Brain microvascular endothelial cell (primary cell): ENCODE measurements around the gene AKAP13.

Experiments
- DNase-seq: peaks from one replicate; pipeline ENCODE4 v3.0.0-alpha.2; 2020
- H3K27ac ChIP-seq: fragments of 250-450 bp; sonication (Bioruptor Pico); 2 replicates; pipeline ENCODE4 v1.5.1; 2020; ENCODE audit warnings: mild to moderate bottlenecking, moderate library complexity
- H3K27me3 ChIP-seq: fragments of 250-450 bp; sonication (Bioruptor Pico); replicated peaks from 2 replicates; pipeline ENCODE4 v1.5.1; 2020; ENCODE audit warnings: mild to moderate bottlenecking
- H3K36me3 ChIP-seq: fragments of 250-450 bp; sonication (Bioruptor Pico); replicated peaks from 2 replicates; pipeline ENCODE4 v1.5.1; 2020; ENCODE audit warnings: mild to moderate bottlenecking
- H3K4me3 ChIP-seq: 2 replicates; pipeline ENCODE4 v1.5.1; 2011; ENCODE audit warnings: low read depth, mild to moderate bottlenecking, control low read depth, low read length, moderate library complexity
- CTCF ChIP-seq: IDR thresholded peaks from 2 replicates; pipeline ENCODE4 v1.5.1; 2011; ENCODE audit warnings: low read depth, mild to moderate bottlenecking, moderate library complexity, low read length, control low read depth, inconsistent platforms; ENCODE audit errors: missing control alignments
- in situ Hi-C: cut with HindIII; loops from 2 replicates; pipeline ENCODE4 v1.10.0; 2017; ENCODE audit warnings: low sequenced_read_pairs, low pct_ligation_motif_present

The AKAP13 gene

GRCh38 chr15:85642693-85643066, 262.3 kb downstream of the AKAP13 start:
- Histone ChIP-seq H3K27ac (no peak overlapping the region), H3K27me3 (no peaks in the 10 kb centered on the region), H3K4me3 (no peak overlapping the region), H3K36me3 (peaks cover 8% of the 10 kb centered on the region)
- DNase-seq: no peak
- no peak for TF ChIP-seq CTCF
- in situ Hi-C loops: no loop called here

GRCh38 chr15:85646538-85647091, 266.2 kb downstream of the AKAP13 start:
- H3K4me3 ChIP-seq: no peak overlapping the region
- H3K36me3 ChIP-seq: peaks cover 8% of the 10 kb centered on the region
- H3K27me3 ChIP-seq: no peaks in the 10 kb centered on the region
- DNase-seq: peak; percentile 56
- in situ Hi-C loops: no loop called here
- peak overlapping the region; percentile 21 for H3K27ac ChIP-seq
- TF ChIP-seq CTCF: no peak

- Histone ChIP-seq H3K36me3 (peaks cover 9% of the 10 kb centered on the region), H3K27ac (peak overlapping the region; percentile 76), H3K4me3 (no peak overlapping the region), H3K27me3 (no peaks in the 10 kb centered on the region)
- no peak for TF ChIP-seq CTCF
- DNase-seq: peak; percentile 86
- in situ Hi-C loops: no loop called here
Measured at GRCh38 chr15:85649372-85649771, 269.0 kb downstream of the AKAP13 start.

GRCh38 chr15:85651548-85651947, 271.1 kb downstream of the AKAP13 start:
- in situ Hi-C loops: no loop called here
- peaks cover 10% of the 10 kb centered on the region for H3K36me3 ChIP-seq
- no peak for TF ChIP-seq CTCF
- H3K27me3 ChIP-seq: no peaks in the 10 kb centered on the region
- no peak for DNase-seq
- no peak overlapping the region for H3K27ac ChIP-seq
- no peak overlapping the region for H3K4me3 ChIP-seq

- no peak for TF ChIP-seq CTCF
- Histone ChIP-seq H3K4me3 (no peak overlapping the region), H3K27me3 (no peaks in the 10 kb centered on the region), H3K36me3 (peaks cover 7% of the 10 kb centered on the region), H3K27ac (no peak overlapping the region)
- DNase-seq: no peak
- in situ Hi-C loops: no loop called here
Measured at GRCh38 chr15:85652457-85652856, 272.1 kb downstream of the AKAP13 start.

GRCh38 chr15:85657132-85657531, 276.7 kb downstream of the AKAP13 start:
- Histone ChIP-seq H3K27me3 (no peaks in the 10 kb centered on the region), H3K4me3 (no peak overlapping the region), H3K36me3 (peaks cover 7% of the 10 kb centered on the region), H3K27ac (no peak overlapping the region)
- no peak for TF ChIP-seq CTCF
- DNase-seq: no peak
- in situ Hi-C loops: no loop called here
